HepG2 (cell line): Measurements from ENCODE around the gene TMEM273. TPM values are rescaled to one million over a fixed set of nuclear protein-coding genes. Genes with fewer than 3 reads are reported as not detected.

Source experiments
- ATAC-seq: fragments of 200-7000 bp; cut with Tn5 transposase; 3 replicates; pipeline ENCODE4 v1.9.1; 2020; ENCODE audit warnings: mild to moderate bottlenecking, moderate library complexity
- BruUV-seq: library from RNA; stranded (reverse); fragments of 400-500 nt; replicated peaks from 2 replicates; lab custom pipeline; 2021; lab: Mats Ljungman, UMichigan
- CTCF ChIA-PET: fragments of 300-600 bp; formaldehyde crosslinking; extraction: SDS; loops from one replicate; lab custom pipeline; 2021; ENCODE audit warnings: low total read pairs, inconsistent platforms, low intra/inter-chr PET ratio; lab: Yijun Ruan, JAX
- POLR2A ChIA-PET: fragments of 350-600 bp; sonication (Branson Sonifier 250); formaldehyde crosslinking; loops from one replicate; lab custom pipeline; 2020; ENCODE audit warnings: antibody characterized with exemption, inconsistent platforms; lab: Yijun Ruan, JAX
- DNase-seq: peaks from one replicate; pipeline ENCODE4 v3.0.0-alpha.2; 2015; ENCODE audit warnings: low spot score
- FAIRE-seq: peaks from 3 replicates; lab custom pipeline; 2011; peaks lifted over from hg19 to GRCh38; lab: Jason Lieb, UNC
- H2AFZ ChIP-seq: one replicate; pipeline ENCODE4 v1.6.1; 2011; ENCODE audit warnings: low read length, inconsistent platforms
- H3K27ac ChIP-seq: fragments of 300-600 bp; 3 replicates; pipeline ENCODE4 v1.8.0; 2011; ENCODE audit warnings: mixed run types, mild to moderate bottlenecking, mixed read lengths, low read length, inconsistent platforms; ENCODE audit not compliant: insufficient read depth; ENCODE audit errors: extremely low read length
- H3K27me3 ChIP-seq, 2 experiments: fragments of 200-600 bp in 1 of 2; 2 replicates in 1 of 2; 3 replicates in 1 of 2; pipeline versions ENCODE4 v1.6.0 to v1.8.0; 2011; ENCODE audit warnings: low read length in 2 of 2, mild to moderate bottlenecking in 2 of 2, moderate library complexity in 2 of 2, inconsistent platforms in 1 of 2; ENCODE audit not compliant: insufficient read depth in 2 of 2, control insufficient read depth in 1 of 2
- H3K36me3 ChIP-seq, 2 experiments: fragments of 200-600 bp in 1 of 2; replicated peaks in 1 of 2; 2 replicates in 1 of 2; 3 replicates in 1 of 2; pipeline versions ENCODE4 v1.5.1 to v1.8.0; 2011; ENCODE audit warnings: low read length in 2 of 2, inconsistent platforms in 1 of 2; ENCODE audit not compliant: insufficient read depth in 2 of 2, control insufficient read depth in 1 of 2
- H3K4me1 ChIP-seq: 2 replicates; pipeline ENCODE4 v1.5.1; 2012; ENCODE audit warnings: low read length, inconsistent platforms; ENCODE audit not compliant: insufficient read depth
- H3K4me2 ChIP-seq: 2 replicates; pipeline ENCODE4 v1.6.0; 2011; ENCODE audit warnings: low read depth, low read length, inconsistent platforms
- H3K4me3 ChIP-seq, 3 experiments: fragments of 200-600 bp in 1 of 3; sonication (generic), shearing (Covaris generic) in 1 of 3; replicated peaks in 1 of 3; 2 replicates each; pipeline ENCODE4 v1.5.1; 2011 to 2016; ENCODE audit warnings: low read length in 3 of 3, inconsistent platforms in 2 of 3, low read depth in 2 of 3, mild to moderate bottlenecking in 2 of 3, control low read depth in 1 of 3, mixed read lengths in 1 of 3; ENCODE audit not compliant: insufficient read depth in 1 of 3
- H3K79me2 ChIP-seq: one replicate; pipeline ENCODE4 v1.6.1; 2011; ENCODE audit warnings: low read length, inconsistent platforms; ENCODE audit not compliant: insufficient read depth
- H3K9ac ChIP-seq: 2 replicates; pipeline ENCODE4 v1.6.0; 2011; ENCODE audit warnings: mild to moderate bottlenecking, low read depth, low read length, inconsistent platforms; ENCODE audit not compliant: insufficient read depth
- H3K9me3 ChIP-seq: 2 replicates; pipeline ENCODE4 v1.5.1; 2012; ENCODE audit warnings: mild to moderate bottlenecking, low read length
- H4K20me1 ChIP-seq: 2 replicates; pipeline ENCODE4 v1.6.0; 2011; ENCODE audit warnings: inconsistent platforms, mild to moderate bottlenecking, low read length, moderate library complexity; ENCODE audit not compliant: insufficient read depth
- EEA1 ChIP-seq: sonication (generic); formaldehyde crosslinking; IDR thresholded peaks from 2 replicates; pipeline ENCODE4 v1.5.1; 2020; ENCODE audit warnings: mild to moderate bottlenecking, missing genetic modification reagents, borderline replicate concordance
- FOSL1 ChIP-seq: sonication (generic); formaldehyde crosslinking; IDR thresholded peaks from 2 replicates; pipeline ENCODE4 v1.9.0; 2021; ENCODE audit warnings: missing genetic modification reagents, borderline replicate concordance
- GATAD1 ChIP-seq: IDR thresholded peaks from 2 replicates; pipeline ENCODE4 v1.6.1; 2016; ENCODE audit warnings: missing genetic modification reagents, missing compliant biosample characterization
- HNF4G ChIP-seq, 2 experiments: sonication (generic) in 1 of 2; formaldehyde crosslinking in 1 of 2; IDR thresholded peaks; 2 replicates each; pipeline versions ENCODE4 v1.4.0 to v1.6.1; 2011 to 2020; ENCODE audit warnings: borderline replicate concordance in 2 of 2, low read depth in 2 of 2, mild to moderate bottlenecking in 2 of 2, low read length in 1 of 2, missing genetic modification reagents in 1 of 2, moderate library complexity in 1 of 2
- ZFP36 ChIP-seq: fragments of 150-350 bp; IDR thresholded peaks from 2 replicates; pipeline ENCODE4 v1.6.1; 2018; ENCODE audit warnings: borderline replicate concordance, low read length, low read depth; ENCODE audit not compliant: partially characterized antibody
- ZNF24 ChIP-seq: fragments of 450-650 bp; IDR thresholded peaks from 2 replicates; pipeline ENCODE4 v1.6.1; 2017; ENCODE audit warnings: antibody characterized with exemption, mild to moderate bottlenecking
- ZNF354B ChIP-seq: sonication (generic); formaldehyde crosslinking; IDR thresholded peaks from 2 replicates; pipeline ENCODE4 v1.8.0; 2022; ENCODE audit warnings: mild to moderate bottlenecking, missing genetic modification reagents
- ZNF776 ChIP-seq: sonication (generic); formaldehyde crosslinking; IDR thresholded peaks from 2 replicates; pipeline ENCODE4 v1.4.0; 2020; ENCODE audit warnings: mild to moderate bottlenecking, missing genetic modification reagents
- ZNF841 ChIP-seq: sonication (generic); formaldehyde crosslinking; IDR thresholded peaks from 2 replicates; pipeline ENCODE4 v1.8.1; 2023; ENCODE audit warnings: missing genetic modification reagents, borderline replicate concordance
- WGBS: methylation state at CpG from one replicate; pipeline ENCODE4 v1.1.6; 2017; ENCODE audit warnings: low lambda C conversion rate; 5-methylcytosine and 5-hydroxymethylcytosine counted together
- in situ Hi-C: cut with HindIII; loops from 2 replicates; pipeline ENCODE4 v1.10.0; 2017; ENCODE audit warnings: low pct_unique_long_range_greater_than_20kb; ENCODE audit not compliant: extremely low pct_ligation_motif_present
- intact Hi-C: fragments of 100-400 bp; cut with micrococcal nuclease; formaldehyde crosslinking; loops from one replicate; pipeline ENCODE4 v1.10.0; 2022; ENCODE audit not compliant: unreplicated experiment
- polyA plus RNA-seq, 8 experiments: library from polyadenylated mRNA; depleted of rRNA in 3 of 8; stranded (reverse) in 7 of 8; unstranded in 1 of 8; fragments of >200 nt; fragmentation: Illumina TruSeq in 4 of 8; extraction: Trizol in 4 of 8; gene quantifications; 2 replicates each; pipeline versions ENCODE4 v1.2.1 to v1.2.3, GENCODE V29; 2011 to 2016; ENCODE audit warnings: low read depth in 4 of 8, missing spikeins in 1 of 8, mixed read lengths in 1 of 8; ENCODE audit not compliant: insufficient read depth in 1 of 8
- total RNA-seq, 5 experiments: library from RNA; depleted of rRNA; stranded (reverse); fragments of >200 nt; fragmentation: Illumina TruSeq; extraction: Trizol; gene quantifications; 2 replicates each; pipeline ENCODE4 v1.2.3, GENCODE V29; 2016; ENCODE audit warnings: low read depth in 1 of 5
- TF ChIP-seq, protein P1 (sequence below): sonication (generic); formaldehyde crosslinking; IDR thresholded peaks from 2 replicates; pipeline ENCODE4 v1.5.1; 2020; ENCODE audit warnings: mild to moderate bottlenecking, moderate library complexity, missing genetic modification reagents
- TF ChIP-seq, protein P2 (sequence below): IDR thresholded peaks from 2 replicates; pipeline ENCODE4 v1.6.1; 2016

TMEM273 gene
- total and polyA plus RNA-seq, 2 of the 13 experiments (the other 11 are each of a cell fraction or from before 2014, with no cell fraction given): not detected

DNA sequence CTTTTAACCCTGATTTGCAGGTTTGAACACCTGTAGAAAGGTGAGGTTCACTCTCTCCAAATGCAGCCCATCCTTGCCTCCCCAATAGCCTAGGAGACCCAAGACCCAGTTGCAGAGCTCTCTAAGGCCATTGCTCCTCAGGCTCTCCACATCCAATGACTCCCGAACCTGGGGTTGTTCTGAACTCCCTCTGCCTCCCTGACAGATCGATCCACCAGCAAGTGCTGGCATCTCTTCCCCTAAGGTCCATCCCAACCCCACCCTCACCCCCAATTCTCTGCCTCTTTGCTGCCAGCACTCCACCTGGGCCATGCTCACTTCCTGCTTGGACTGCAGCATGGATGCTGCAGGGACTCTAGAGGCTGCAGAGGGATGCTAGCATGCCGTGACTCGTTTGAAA, 35.1 kb downstream of the TMEM273 start:
- Histone ChIP-seq H3K4me2 (no peak overlapping the region), H3K4me3 (no peak overlapping the region), H4K20me1 (no peaks in the 10 kb centered on the region), H3K79me2 (no peaks in the 10 kb centered on the region), H3K36me3 (no peaks in the 10 kb centered on the region), H2AFZ (no peak overlapping the region), H3K4me1 (no peaks in the 10 kb centered on the region), H3K27ac (no peak overlapping the region), H3K9ac (no peak overlapping the region), H3K9me3 (no peaks in the 10 kb centered on the region), H3K27me3 (no peaks in the 10 kb centered on the region)
- WGBS: 3% methylated on average over 4 of the region's 4 CpGs
- FAIRE-seq: no peak
- POLR2A ChIA-PET: no interaction called here
- BruUV-seq: no TSS peak
- CTCF ChIA-PET: no interaction called here
- no peak for DNase-seq
- no peak for ATAC-seq
- in situ Hi-C loops (no loop called here), intact Hi-C loops (no loop called here)
- TF ChIP-seq ZFP36 (no peak), HNF4G (IDR thresholded peaks at IDR 0.05; ENCODE audit: borderline replicate concordance, low read depth, low read length) (no peak), HNF4G (CRISPR knock-in tag; IDR thresholded peaks at IDR 0.05; ENCODE audit: borderline replicate concordance, low read depth) (no peak), FOSL1 (CRISPR knock-in tag) (no peak), ZNF354B (CRISPR knock-in tag) (no peak), ZNF776 (CRISPR knock-in tag) (no peak), ZNF24 (no peak), ZNF841 (CRISPR knock-in tag) (no peak), EEA1 (CRISPR knock-in tag) (no peak), GATAD1 (CRISPR knock-in tag) (no peak)
- TF ChIP-seq, protein P1, sequence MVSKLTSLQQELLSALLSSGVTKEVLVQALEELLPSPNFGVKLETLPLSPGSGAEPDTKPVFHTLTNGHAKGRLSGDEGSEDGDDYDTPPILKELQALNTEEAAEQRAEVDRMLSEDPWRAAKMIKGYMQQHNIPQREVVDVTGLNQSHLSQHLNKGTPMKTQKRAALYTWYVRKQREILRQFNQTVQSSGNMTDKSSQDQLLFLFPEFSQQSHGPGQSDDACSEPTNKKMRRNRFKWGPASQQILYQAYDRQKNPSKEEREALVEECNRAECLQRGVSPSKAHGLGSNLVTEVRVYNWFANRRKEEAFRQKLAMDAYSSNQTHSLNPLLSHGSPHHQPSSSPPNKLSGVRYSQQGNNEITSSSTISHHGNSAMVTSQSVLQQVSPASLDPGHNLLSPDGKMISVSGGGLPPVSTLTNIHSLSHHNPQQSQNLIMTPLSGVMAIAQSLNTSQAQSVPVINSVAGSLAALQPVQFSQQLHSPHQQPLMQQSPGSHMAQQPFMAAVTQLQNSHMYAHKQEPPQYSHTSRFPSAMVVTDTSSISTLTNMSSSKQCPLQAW (CRISPR knock-in tag): no peak
- TF ChIP-seq, protein P2, sequence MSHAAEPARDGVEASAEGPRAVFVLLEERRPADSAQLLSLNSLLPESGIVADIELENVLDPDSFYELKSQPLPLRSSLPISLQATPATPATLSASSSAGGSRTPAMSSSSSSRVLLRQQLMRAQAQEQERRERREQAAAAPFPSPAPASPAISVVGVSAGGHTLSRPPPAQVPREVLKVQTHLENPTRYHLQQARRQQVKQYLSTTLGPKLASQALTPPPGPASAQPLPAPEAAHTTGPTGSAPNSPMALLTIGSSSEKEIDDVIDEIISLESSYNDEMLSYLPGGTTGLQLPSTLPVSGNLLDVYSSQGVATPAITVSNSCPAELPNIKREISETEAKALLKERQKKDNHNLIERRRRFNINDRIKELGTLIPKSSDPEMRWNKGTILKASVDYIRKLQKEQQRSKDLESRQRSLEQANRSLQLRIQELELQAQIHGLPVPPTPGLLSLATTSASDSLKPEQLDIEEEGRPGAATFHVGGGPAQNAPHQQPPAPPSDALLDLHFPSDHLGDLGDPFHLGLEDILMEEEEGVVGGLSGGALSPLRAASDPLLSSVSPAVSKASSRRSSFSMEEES (CRISPR knock-in tag): no peak
